Mesendoderm (in vitro differentiated cells): ENCODE measurements around the gene STX2. TPM values are rescaled to one million over a fixed set of nuclear protein-coding genes. Genes with fewer than 3 reads are reported as not detected.
A peak's percentile ranks its signal among the peaks of the same experiment; 100 is the strongest.
"Not testable (repeated sequence)": the region's sequence is repeated elsewhere in the genome, so short reads cannot be mapped to it uniquely, and the experiment has no call there.

Source experiments
- DNase-seq: peaks from one replicate; pipeline ENCODE4 v3.0.0; 2013
- H2AK5ac ChIP-seq: 2 replicates; pipeline ENCODE4 v1.6.1; 2013; ENCODE audit warnings: low read length, inconsistent platforms
- H2BK120ac ChIP-seq: 2 replicates; pipeline ENCODE4 v1.6.1; 2013; ENCODE audit warnings: low read depth, mild to moderate bottlenecking, low read length, moderate library complexity, mixed read lengths
- H2BK15ac ChIP-seq: replicated peaks from 2 replicates; pipeline ENCODE4 v1.6.1; 2013; ENCODE audit warnings: low read depth, mild to moderate bottlenecking, moderate library complexity
- H2BK5ac ChIP-seq: 2 replicates; pipeline ENCODE4 v1.6.1; 2013; ENCODE audit warnings: low read length, inconsistent platforms
- H3K18ac ChIP-seq: 2 replicates; pipeline ENCODE4 v1.6.1; 2013; ENCODE audit warnings: mild to moderate bottlenecking, low read length, mixed read lengths
- H3K23ac ChIP-seq: one replicate; pipeline ENCODE4 v1.6.1; 2013; ENCODE audit warnings: low read length
- H3K27ac ChIP-seq: 2 replicates; pipeline ENCODE4 v1.5.1; 2013; ENCODE audit warnings: low read depth, mild to moderate bottlenecking, inconsistent platforms, low read length, moderate library complexity
- H3K27me3 ChIP-seq: 2 replicates; pipeline ENCODE4 v1.6.1; 2013; ENCODE audit warnings: low read length, control low read depth, mild to moderate bottlenecking, inconsistent platforms; ENCODE audit not compliant: insufficient read depth, poor library complexity
- H3K36me3 ChIP-seq: 2 replicates; pipeline ENCODE4 v1.6.1; 2013; ENCODE audit warnings: low read length, inconsistent platforms; ENCODE audit not compliant: control insufficient read depth, insufficient read depth
- H3K4ac ChIP-seq: one replicate; pipeline ENCODE4 v1.6.1; 2013; ENCODE audit warnings: low read depth, mild to moderate bottlenecking, low read length, moderate library complexity
- H3K4me1 ChIP-seq: 2 replicates; pipeline ENCODE4 v1.6.1; 2013; ENCODE audit warnings: low read depth, low read length, inconsistent platforms; ENCODE audit not compliant: control insufficient read depth
- H3K4me2 ChIP-seq: 2 replicates; pipeline ENCODE4 v1.6.1; 2013; ENCODE audit warnings: low read length
- H3K4me3 ChIP-seq: 2 replicates; pipeline ENCODE4 v1.5.1; 2013; ENCODE audit warnings: mild to moderate bottlenecking, low read length
- H3K56ac ChIP-seq: one replicate; pipeline ENCODE4 v1.6.1; 2013; ENCODE audit warnings: low read length
- H3K79me1 ChIP-seq: 2 replicates; pipeline ENCODE4 v1.6.1; 2013; ENCODE audit warnings: low read length, inconsistent platforms
- H3K79me2 ChIP-seq: 2 replicates; pipeline ENCODE4 v1.6.1; 2013; ENCODE audit warnings: mild to moderate bottlenecking, low read length; ENCODE audit not compliant: control insufficient read depth, insufficient read depth
- H3K9ac ChIP-seq: 2 replicates; pipeline ENCODE4 v1.6.1; 2013; ENCODE audit warnings: low read length, inconsistent platforms
- H4K5ac ChIP-seq: one replicate; pipeline ENCODE4 v1.6.1; 2013; ENCODE audit warnings: low read length
- H4K8ac ChIP-seq: one replicate; pipeline ENCODE4 v1.6.1; 2013; ENCODE audit warnings: low read depth, mild to moderate bottlenecking, control low read depth, low read length, moderate library complexity
- WGBS: extraction: QIAGEN DNeasy Blood & Tissue Kit; methylation state at CpG from one replicate; pipeline ENCODE4 v1.1.7; 2013; ENCODE audit warnings: low lambda C conversion rate, missing lambda C conversion rate; ENCODE audit not compliant: insufficient coverage; ENCODE audit errors: extremely low coverage; 5-methylcytosine and 5-hydroxymethylcytosine counted together
- polyA plus RNA-seq, 2 experiments: library from polyadenylated mRNA; stranded (reverse); fragments of 200-250 nt; gene quantifications; one replicate each; pipeline ENCODE4 v1.2.3, GENCODE V29; 2013

STX2 gene
- 18.4 TPM for polyA plus RNA-seq (2013, experiment 1 of 2)
- 16.4 TPM for polyA plus RNA-seq (2013, experiment 2 of 2)

DNA sequence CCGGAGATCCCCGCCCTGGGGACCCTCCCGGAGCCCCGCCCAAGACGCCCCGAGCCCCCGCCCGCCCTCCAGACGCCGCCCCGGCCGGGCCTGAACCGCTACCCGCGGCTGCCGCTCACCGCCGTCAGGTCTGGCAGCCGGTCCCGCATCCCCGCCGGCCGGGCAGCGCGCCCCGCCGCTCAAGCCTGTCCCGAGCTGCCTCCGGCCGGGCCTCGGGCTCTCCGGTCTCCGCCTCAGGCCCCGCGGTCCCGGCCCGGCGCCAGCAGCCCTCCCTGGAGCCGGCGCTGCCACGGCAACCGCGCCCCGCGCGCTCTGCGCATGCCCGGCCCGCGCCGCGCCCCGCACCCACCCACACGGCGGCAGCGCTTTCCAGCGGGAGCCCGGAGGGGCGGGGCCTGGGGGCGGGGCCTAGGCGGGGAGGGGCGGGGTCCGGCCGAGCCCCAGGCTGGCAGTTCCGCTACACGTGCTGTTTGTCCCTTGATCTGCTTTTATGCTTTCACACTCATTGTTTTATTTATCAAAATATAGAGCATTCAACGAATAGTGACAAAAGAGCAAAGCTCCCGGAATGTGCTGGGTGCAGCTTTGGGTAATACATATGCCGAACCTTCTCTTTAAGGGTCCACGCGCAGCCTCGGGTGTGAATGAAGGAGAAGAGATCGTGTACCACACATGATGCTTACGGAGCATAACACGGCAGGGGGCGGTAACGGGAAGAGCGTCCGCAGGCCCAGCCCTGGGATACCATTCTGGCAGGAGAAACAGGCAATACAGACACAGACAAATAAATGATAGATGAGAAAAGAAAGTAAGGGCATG, at the start of gene STX2:
TSS of gene STX2 (minus strand) at position 300 of the 819 bp plus-strand sequence. CDS start at position 149, 151 bp downstream.
- H3K18ac ChIP-seq: peak within 1 kb of the TSS; percentile 100
- H3K4ac ChIP-seq: peak within 1 kb of the TSS; percentile 96
- peaks cover 11% of the 10 kb centered on the region for H3K79me2 ChIP-seq
- peak within 1 kb of the TSS; percentile 10 for H3K27ac ChIP-seq
- DNase-seq: peak; percentile 80
- peak within 1 kb of the TSS; percentile 89 for H2BK120ac ChIP-seq
- H3K9ac ChIP-seq: peak within 1 kb of the TSS; percentile 94
- H4K8ac ChIP-seq: no peak within 1 kb of the TSS
- H3K36me3 ChIP-seq: no peaks in the 10 kb centered on the region
- no peaks in the 10 kb centered on the region for H3K27me3 ChIP-seq
- peak within 1 kb of the TSS; percentile 89 for H3K23ac ChIP-seq
- WGBS: no CpG with 5 or more reads among the region's 79 CpGs
- H2BK15ac ChIP-seq: no peak within 1 kb of the TSS
- H3K4me3 ChIP-seq: peak within 1 kb of the TSS; percentile 86
- no peak within 1 kb of the TSS for H2BK5ac ChIP-seq
- H3K4me1 ChIP-seq: peaks cover 9% of the 10 kb centered on the region
- no peak within 1 kb of the TSS for H4K5ac ChIP-seq
- peaks cover 11% of the 10 kb centered on the region for H3K79me1 ChIP-seq
- H2AK5ac ChIP-seq: no peak within 1 kb of the TSS
- H3K56ac ChIP-seq: peak within 1 kb of the TSS; percentile 95
- peak within 1 kb of the TSS; percentile 94 for H3K4me2 ChIP-seq

DNA sequence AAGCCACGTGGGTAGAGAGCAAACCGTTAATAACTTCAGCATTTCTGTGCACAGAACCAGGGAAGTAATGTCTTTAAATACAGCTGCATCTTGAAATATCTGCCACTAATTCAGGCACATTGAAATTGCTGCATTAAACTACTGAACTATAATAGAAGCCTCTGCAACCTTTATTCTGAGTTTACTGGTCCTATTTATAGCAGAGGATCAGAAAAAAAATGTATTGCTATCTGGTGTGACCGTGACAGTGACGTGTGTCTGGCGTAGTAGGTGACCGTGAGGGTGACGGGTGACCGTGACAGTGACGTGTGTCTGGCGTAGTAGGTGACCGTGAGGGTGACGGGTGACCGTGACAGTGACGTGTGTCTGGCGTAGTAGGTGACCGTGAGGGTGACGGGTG, 48.1 kb upstream of the STX2 start:
- not testable (repeated sequence) for H3K36me3 ChIP-seq, H2AK5ac ChIP-seq, H3K4ac ChIP-seq, H4K8ac ChIP-seq, H3K9ac ChIP-seq, H3K18ac ChIP-seq, H3K27me3 ChIP-seq, H2BK120ac ChIP-seq, H3K4me3 ChIP-seq, H4K5ac ChIP-seq, H3K4me2 ChIP-seq, H2BK15ac ChIP-seq, H3K56ac ChIP-seq, H3K79me1 ChIP-seq, H3K27ac ChIP-seq, DNase-seq, H3K23ac ChIP-seq, H2BK5ac ChIP-seq, H3K79me2 ChIP-seq, H3K4me1 ChIP-seq
- no CpG with 5 or more reads among the region's 17 CpGs for WGBS

DNA sequence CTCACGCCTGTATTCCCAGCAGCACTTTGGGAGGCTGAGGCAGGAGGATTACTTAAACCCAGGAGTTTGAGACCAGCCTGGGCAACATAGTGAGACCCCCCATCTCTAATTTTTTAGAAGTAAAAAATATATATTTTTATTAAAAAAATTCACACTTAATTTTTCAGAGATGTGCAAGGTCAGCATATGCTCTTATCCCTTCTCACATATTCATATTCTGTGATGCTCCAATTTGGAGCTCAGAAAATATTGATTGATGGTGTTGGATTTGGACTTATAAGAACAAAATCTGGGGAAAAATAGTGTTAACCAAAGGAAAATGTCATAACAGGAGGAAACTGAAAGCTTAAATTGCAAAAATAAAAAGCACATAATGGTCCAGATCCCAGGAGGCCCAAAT, 42.5 kb upstream of the STX2 start:
- DNase-seq: no peak
- WGBS: no CpG with 5 or more reads among the region's 1 CpG
- no peak overlapping the region for H3K56ac ChIP-seq

GRCh38 chr12:130881046-130881445, 42.0 kb upstream of the STX2 start:
- H3K79me2 ChIP-seq: no peaks in the 10 kb centered on the region
- no peaks in the 10 kb centered on the region for H3K79me1 ChIP-seq
- H2AK5ac ChIP-seq: no peak overlapping the region
- H2BK120ac ChIP-seq: no peak overlapping the region
- no peak overlapping the region for H3K56ac ChIP-seq
- no peak overlapping the region for H4K5ac ChIP-seq
- H3K4me3 ChIP-seq: no peak overlapping the region
- H4K8ac ChIP-seq: no peak overlapping the region
- H2BK5ac ChIP-seq: no peak overlapping the region
- no peak overlapping the region for H3K27ac ChIP-seq
- H3K23ac ChIP-seq: no peak overlapping the region
- no peak overlapping the region for H3K4ac ChIP-seq
- no peaks in the 10 kb centered on the region for H3K4me1 ChIP-seq
- DNase-seq: no peak
- H3K18ac ChIP-seq: no peak overlapping the region
- no peak overlapping the region for H2BK15ac ChIP-seq
- no peaks in the 10 kb centered on the region for H3K36me3 ChIP-seq
- no peaks in the 10 kb centered on the region for H3K27me3 ChIP-seq
- WGBS: no CpG with 5 or more reads among the region's 5 CpGs
- H3K9ac ChIP-seq: no peak overlapping the region
- no peak overlapping the region for H3K4me2 ChIP-seq

More for the DNA sequence above, 42.5 kb upstream of the STX2 start:
- Histone ChIP-seq H3K4me2 (no peak overlapping the region), H3K4me3 (no peak overlapping the region), H2BK15ac (no peak overlapping the region), H2BK5ac (no peak overlapping the region), H4K5ac (no peak overlapping the region), H3K4ac (no peak overlapping the region), H3K79me1 (no peaks in the 10 kb centered on the region), H4K8ac (no peak overlapping the region), H3K79me2 (no peaks in the 10 kb centered on the region), H3K18ac (no peak overlapping the region), H3K9ac (no peak overlapping the region), H2BK120ac (no peak overlapping the region), H3K27me3 (no peaks in the 10 kb centered on the region), H3K27ac (no peak overlapping the region), H3K23ac (no peak overlapping the region), H2AK5ac (no peak overlapping the region), H3K4me1 (no peaks in the 10 kb centered on the region), H3K36me3 (no peaks in the 10 kb centered on the region)

DNA sequence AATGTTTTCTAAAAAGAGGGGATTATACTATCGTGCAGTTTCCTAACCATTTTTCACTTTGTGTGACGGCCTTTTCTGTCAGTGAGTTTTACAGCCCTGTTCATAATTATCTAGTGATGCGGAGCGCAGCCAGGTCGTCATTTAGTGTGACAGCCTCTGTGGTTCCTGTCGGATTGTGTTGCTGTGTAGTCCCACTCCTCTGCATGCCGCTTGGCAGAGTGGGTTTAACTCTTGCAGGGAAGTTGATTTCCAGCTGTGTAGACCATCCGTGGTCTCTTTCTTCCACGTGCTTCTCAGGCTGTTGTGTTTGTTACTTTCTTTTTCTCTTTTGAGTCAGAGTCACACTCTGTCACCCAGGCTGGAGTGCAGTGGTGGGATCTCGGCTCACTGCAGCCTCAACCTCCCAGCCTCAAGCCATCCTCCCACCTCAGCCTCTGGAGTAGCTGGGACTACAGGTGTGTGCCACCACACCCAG, 41.4 kb upstream of the STX2 start:
- Histone ChIP-seq H2BK15ac (no peak overlapping the region), H2BK5ac (no peak overlapping the region), H3K36me3 (peaks cover 2% of the 10 kb centered on the region), H3K27me3 (no peaks in the 10 kb centered on the region), H4K5ac (no peak overlapping the region), H3K56ac (no peak overlapping the region), H3K23ac (no peak overlapping the region), H3K9ac (no peak overlapping the region), H2AK5ac (no peak overlapping the region), H3K4ac (no peak overlapping the region), H3K4me3 (no peak overlapping the region), H2BK120ac (no peak overlapping the region), H3K79me2 (no peaks in the 10 kb centered on the region), H3K4me1 (no peaks in the 10 kb centered on the region), H3K27ac (no peak overlapping the region), H3K18ac (no peak overlapping the region), H3K4me2 (no peak overlapping the region), H3K79me1 (no peaks in the 10 kb centered on the region), H4K8ac (no peak overlapping the region)
- no CpG with 5 or more reads among the region's 10 CpGs for WGBS
- no peak for DNase-seq
